ENCODE results near the gene HIVEP3. TPM values are rescaled to one million over a fixed set of nuclear protein-coding genes. Genes with fewer than 3 reads are reported as not detected.

Gene HIVEP3
- total RNA-seq, 3 donors from 2014 or later: 4.9 to 6.5 (median 6.1) TPM

GRCh38 chr1:41619511-41620364 is 299.0 kb downstream of the HIVEP3 start:
- no peak for TF ChIP-seq CTCF (IDR thresholded peaks at IDR 0.05)
- no peaks in the 10 kb centered on the region for H3K9me3 ChIP-seq
- intact Hi-C loops (cut with DNase I, micrococcal nuclease): no loop called here

GRCh38 chr1:41618871-41619270 is 299.9 kb downstream of the HIVEP3 start:
- Histone ChIP-seq H3K4me1 (ENCODE audit: low read depth) (no peaks in the 10 kb centered on the region), H3K4me3 (no peak overlapping the region), H3K36me3 (ENCODE audit: low read depth) (no peaks in the 10 kb centered on the region), H3K9me3 (no peaks in the 10 kb centered on the region)
- DNase-seq: no peak
- no peak for TF ChIP-seq CTCF (IDR thresholded peaks at IDR 0.05)
- ATAC-seq: no peak
- intact Hi-C loops (cut with DNase I, micrococcal nuclease): no loop called here

More at GRCh38 chr1:41619511-41620364, 299.0 kb downstream of the HIVEP3 start:
- ATAC-seq (no peak), DNase-seq (no peak)
- no peaks in the 10 kb centered on the region for H3K36me3 ChIP-seq (ENCODE audit: low read depth)
- H3K4me3 ChIP-seq: no peak overlapping the region
- no peaks in the 10 kb centered on the region for H3K4me1 ChIP-seq (ENCODE audit: low read depth)

- intact Hi-C loops (cut with DNase I, micrococcal nuclease): no loop called here
- no peak for TF ChIP-seq CTCF (IDR thresholded peaks at IDR 0.05)
Measured at GRCh38 chr1:41618066-41618825, 300.5 kb downstream of the HIVEP3 start.

GRCh38 chr1:41617336-41617735 is 301.4 kb downstream of the HIVEP3 start:
- no peaks in the 10 kb centered on the region for H3K36me3 ChIP-seq (ENCODE audit: low read depth)
- DNase-seq (no peak), ATAC-seq (no peak)
- no peak overlapping the region for H3K4me3 ChIP-seq
- intact Hi-C loops (cut with DNase I, micrococcal nuclease): no loop called here
- H3K9me3 ChIP-seq: no peaks in the 10 kb centered on the region
- no peaks in the 10 kb centered on the region for H3K4me1 ChIP-seq (ENCODE audit: low read depth)
- TF ChIP-seq CTCF (IDR thresholded peaks at IDR 0.05): no peak

More at GRCh38 chr1:41618066-41618825, 300.5 kb downstream of the HIVEP3 start:
- Histone ChIP-seq H3K36me3 (ENCODE audit: low read depth) (no peaks in the 10 kb centered on the region), H3K9me3 (no peaks in the 10 kb centered on the region), H3K4me1 (ENCODE audit: low read depth) (no peaks in the 10 kb centered on the region), H3K4me3 (no peak overlapping the region)
- DNase-seq (peak in 2 of 3 donors; percentile 51 to 55), ATAC-seq (peak; percentile 43)

- DNase-seq: no peak
- no peak for ATAC-seq
- H3K4me3 ChIP-seq: no peak overlapping the region
Measured at GRCh38 chr1:41616563-41616962, 302.2 kb downstream of the HIVEP3 start.

More at GRCh38 chr1:41616563-41616962, 302.2 kb downstream of the HIVEP3 start:
- intact Hi-C loops (cut with DNase I, micrococcal nuclease): no loop called here
- Histone ChIP-seq H3K9me3 (no peaks in the 10 kb centered on the region), H3K4me1 (ENCODE audit: low read depth) (no peaks in the 10 kb centered on the region), H3K36me3 (ENCODE audit: low read depth) (no peaks in the 10 kb centered on the region)
- no peak for TF ChIP-seq CTCF (IDR thresholded peaks at IDR 0.05)

Measured in mucosa of descending colon (tissue), 3 donors.